Chondrocyte (in vitro differentiated cells): Measurements from ENCODE around the gene NCAPG2. TPM values are rescaled to one million over a fixed set of nuclear protein-coding genes. Genes with fewer than 3 reads are reported as not detected.

Experiments used
- DNase-seq: peaks from one replicate; pipeline ENCODE4 v3.0.0; 2021; ENCODE audit warnings: mixed read lengths, low spot score
- H3K27ac Mint-ChIP-seq: one replicate; pipeline ENCODE4 v1.8.0; 2021; ENCODE audit warnings: mild to moderate bottlenecking, moderate library complexity, mixed read lengths; ENCODE audit not compliant: unreplicated experiment
- H3K27me3 Mint-ChIP-seq: 2 replicates; pipeline ENCODE4 v1.8.0; 2021; ENCODE audit warnings: low read depth, mixed read lengths
- H3K36me3 Mint-ChIP-seq: 2 replicates; pipeline ENCODE4 v1.8.0; 2021; ENCODE audit warnings: low read depth, mixed read lengths
- H3K4me1 Mint-ChIP-seq: 2 replicates; pipeline ENCODE4 v1.8.0; 2021; ENCODE audit warnings: low read depth, mild to moderate bottlenecking, mixed read lengths
- H3K4me3 Mint-ChIP-seq: one replicate; pipeline ENCODE4 v1.8.0; 2021; ENCODE audit warnings: mild to moderate bottlenecking, moderate library complexity, mixed read lengths; ENCODE audit not compliant: unreplicated experiment
- H3K9me3 Mint-ChIP-seq: 2 replicates; pipeline ENCODE4 v1.8.0; 2021; ENCODE audit warnings: low read depth, mixed read lengths
- microRNA-seq: library from miRNA; unstranded; fragments of <30 nt; microRNA quantifications from one replicate; pipeline ENCODE4 v1.2.0, GENCODE V29; 2020; ENCODE audit warnings: borderline number of aligned reads
- total RNA-seq: library from RNA; stranded (reverse); gene quantifications from 3 replicates; pipeline ENCODE4 v1.2.1, GENCODE V29; 2021
- TF ChIP-seq, protein P1 (sequence below): fragments of 200-600 bp; sonication (generic); IDR thresholded peaks from 2 replicates; pipeline ENCODE4 v1.5.0; 2021; ENCODE audit warnings: antibody characterized with exemption, mild to moderate bottlenecking, moderate library complexity

NCAPG2 gene
- total RNA-seq, 1 donor from 2014 or later = 13.0 TPM

GRCh38 chr7:158581440-158582088, 123.0 kb downstream of the NCAPG2 start:
- H3K9me3 Mint-ChIP-seq = peaks cover 21% of the 10 kb centered on the region
- peaks cover 25% of the 10 kb centered on the region for H3K27me3 Mint-ChIP-seq
- peaks cover 2% of the 10 kb centered on the region for H3K36me3 Mint-ChIP-seq
- H3K4me1 Mint-ChIP-seq = peaks cover 3% of the 10 kb centered on the region
- no peak for DNase-seq
- no peak overlapping the region for H3K4me3 Mint-ChIP-seq
- H3K27ac Mint-ChIP-seq = no peak overlapping the region
- TF ChIP-seq, protein P1, sequence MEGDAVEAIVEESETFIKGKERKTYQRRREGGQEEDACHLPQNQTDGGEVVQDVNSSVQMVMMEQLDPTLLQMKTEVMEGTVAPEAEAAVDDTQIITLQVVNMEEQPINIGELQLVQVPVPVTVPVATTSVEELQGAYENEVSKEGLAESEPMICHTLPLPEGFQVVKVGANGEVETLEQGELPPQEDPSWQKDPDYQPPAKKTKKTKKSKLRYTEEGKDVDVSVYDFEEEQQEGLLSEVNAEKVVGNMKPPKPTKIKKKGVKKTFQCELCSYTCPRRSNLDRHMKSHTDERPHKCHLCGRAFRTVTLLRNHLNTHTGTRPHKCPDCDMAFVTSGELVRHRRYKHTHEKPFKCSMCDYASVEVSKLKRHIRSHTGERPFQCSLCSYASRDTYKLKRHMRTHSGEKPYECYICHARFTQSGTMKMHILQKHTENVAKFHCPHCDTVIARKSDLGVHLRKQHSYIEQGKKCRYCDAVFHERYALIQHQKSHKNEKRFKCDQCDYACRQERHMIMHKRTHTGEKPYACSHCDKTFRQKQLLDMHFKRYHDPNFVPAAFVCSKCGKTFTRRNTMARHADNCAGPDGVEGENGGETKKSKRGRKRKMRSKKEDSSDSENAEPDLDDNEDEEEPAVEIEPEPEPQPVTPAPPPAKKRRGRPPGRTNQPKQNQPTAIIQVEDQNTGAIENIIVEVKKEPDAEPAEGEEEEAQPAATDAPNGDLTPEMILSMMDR = no peak

Small RNAs within 50 kb of the gene (microRNA-seq; reads per million reads assigned to microRNA genes)
- gene MIR5707 = not detected

Other genes starting within 250 kb of the NCAPG2 start
- 0.30 to 0.51 TPM (median 0.36 TPM) in 3 replicates for gene PTPRN2, start 117.0 kb downstream of the NCAPG2 start, total RNA-seq
- gene ESYT2, start 124.7 kb upstream of the NCAPG2 start, total RNA-seq = 87.4 to 108 TPM (median 104 TPM) in 3 replicates
- gene DYNC2I1, start 151.8 kb upstream of the NCAPG2 start, total RNA-seq = 17.6 to 25.4 TPM (median 18.9 TPM) in 3 replicates